K562 (cell line): ENCODE measurements around the gene ADAMTS14. TPM values are rescaled to one million over a fixed set of nuclear protein-coding genes. Genes with fewer than 3 reads are reported as not detected.

Source experiments
- CEBPZ ChIP-seq: fragments of 150-350 bp; IDR thresholded peaks from 2 replicates; pipeline ENCODE4 v1.6.1; 2014; ENCODE audit warnings: low read depth, mild to moderate bottlenecking, low read length, borderline replicate concordance
- TCF3 ChIP-seq: sonication (generic); formaldehyde crosslinking; IDR thresholded peaks from 2 replicates; pipeline ENCODE4 v1.4.0; 2020; ENCODE audit warnings: mild to moderate bottlenecking, missing genetic modification reagents
- ZNF436 ChIP-seq: fragments of 250-450, 450-650 bp; sonication (Bioruptor Pico); formaldehyde crosslinking; IDR thresholded peaks from 2 replicates; pipeline ENCODE4 v1.7.0; 2020; ENCODE audit warnings: mild to moderate bottlenecking
- polyA plus RNA-seq, 8 experiments: library from polyadenylated mRNA; depleted of rRNA in 4 of 8; stranded (reverse) in 5 of 8; unstranded in 3 of 8; fragments of >200 nt; fragmentation: Nextera tagmentation in 2 of 8; fragmentation: Illumina TruSeq in 1 of 8; extraction: Ambion mirVana in 2 of 8; extraction: Trizol in 1 of 8; gene quantifications; 2 replicates each; pipeline versions ENCODE4 v1.2.1 to v1.2.3, GENCODE V29; 2011 to 2014; ENCODE audit warnings: inconsistent platforms in 1 of 8, missing spikeins in 1 of 8
- total RNA-seq, 7 experiments: library from RNA; depleted of rRNA in 6 of 7; stranded (reverse); fragments of >200 nt in 6 of 7; fragmentation: Illumina TruSeq in 2 of 7; extraction: Trizol in 2 of 7; gene quantifications; 2 replicates each; pipeline versions ENCODE4 v1.2.1 to v1.2.3, GENCODE V29; 2011 to 2021; ENCODE audit warnings: low replicate concordance in 1 of 7
- TF ChIP-seq, protein P1 (sequence below), 2 experiments: fragments of 450-650 bp; IDR thresholded peaks; 2 replicates each; pipeline ENCODE4 v1.6.1; 2016
- TF ChIP-seq, protein P2 (sequence below): fragments of 450-650 bp; IDR thresholded peaks from 2 replicates; pipeline ENCODE4 v1.6.1; 2017; ENCODE audit warnings: antibody characterized with exemption, mild to moderate bottlenecking
- TF ChIP-seq, protein P3 (sequence below): fragments of 250-450 bp; sonication (Bioruptor Pico); IDR thresholded peaks from 2 replicates; pipeline ENCODE4 v1.8.0; 2021; ENCODE audit warnings: moderate library complexity, mild to moderate bottlenecking, inconsistent platforms

ADAMTS14 gene
- total and polyA plus RNA-seq, 9 of the 15 experiments (the other 6 are each of a cell fraction or from before 2014, with no cell fraction given) = 0.04 to 37.4 (median 15.9) TPM

GRCh38 chr10:70673929-70674559, 1.7 kb downstream of the ADAMTS14 start (continued):
- no peak for TF ChIP-seq CEBPZ
- TF ChIP-seq, protein P1, sequence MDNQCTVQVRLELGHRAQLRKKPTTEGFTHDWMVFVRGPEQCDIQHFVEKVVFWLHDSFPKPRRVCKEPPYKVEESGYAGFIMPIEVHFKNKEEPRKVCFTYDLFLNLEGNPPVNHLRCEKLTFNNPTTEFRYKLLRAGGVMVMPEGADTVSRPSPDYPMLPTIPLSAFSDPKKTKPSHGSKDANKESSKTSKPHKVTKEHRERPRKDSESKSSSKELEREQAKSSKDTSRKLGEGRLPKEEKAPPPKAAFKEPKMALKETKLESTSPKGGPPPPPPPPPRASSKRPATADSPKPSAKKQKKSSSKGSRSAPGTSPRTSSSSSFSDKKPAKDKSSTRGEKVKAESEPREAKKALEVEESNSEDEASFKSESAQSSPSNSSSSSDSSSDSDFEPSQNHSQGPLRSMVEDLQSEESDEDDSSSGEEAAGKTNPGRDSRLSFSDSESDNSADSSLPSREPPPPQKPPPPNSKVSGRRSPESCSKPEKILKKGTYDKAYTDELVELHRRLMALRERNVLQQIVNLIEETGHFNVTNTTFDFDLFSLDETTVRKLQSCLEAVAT (IDR thresholded peaks at IDR 0.05) = no peak
- TF ChIP-seq, protein P2, sequence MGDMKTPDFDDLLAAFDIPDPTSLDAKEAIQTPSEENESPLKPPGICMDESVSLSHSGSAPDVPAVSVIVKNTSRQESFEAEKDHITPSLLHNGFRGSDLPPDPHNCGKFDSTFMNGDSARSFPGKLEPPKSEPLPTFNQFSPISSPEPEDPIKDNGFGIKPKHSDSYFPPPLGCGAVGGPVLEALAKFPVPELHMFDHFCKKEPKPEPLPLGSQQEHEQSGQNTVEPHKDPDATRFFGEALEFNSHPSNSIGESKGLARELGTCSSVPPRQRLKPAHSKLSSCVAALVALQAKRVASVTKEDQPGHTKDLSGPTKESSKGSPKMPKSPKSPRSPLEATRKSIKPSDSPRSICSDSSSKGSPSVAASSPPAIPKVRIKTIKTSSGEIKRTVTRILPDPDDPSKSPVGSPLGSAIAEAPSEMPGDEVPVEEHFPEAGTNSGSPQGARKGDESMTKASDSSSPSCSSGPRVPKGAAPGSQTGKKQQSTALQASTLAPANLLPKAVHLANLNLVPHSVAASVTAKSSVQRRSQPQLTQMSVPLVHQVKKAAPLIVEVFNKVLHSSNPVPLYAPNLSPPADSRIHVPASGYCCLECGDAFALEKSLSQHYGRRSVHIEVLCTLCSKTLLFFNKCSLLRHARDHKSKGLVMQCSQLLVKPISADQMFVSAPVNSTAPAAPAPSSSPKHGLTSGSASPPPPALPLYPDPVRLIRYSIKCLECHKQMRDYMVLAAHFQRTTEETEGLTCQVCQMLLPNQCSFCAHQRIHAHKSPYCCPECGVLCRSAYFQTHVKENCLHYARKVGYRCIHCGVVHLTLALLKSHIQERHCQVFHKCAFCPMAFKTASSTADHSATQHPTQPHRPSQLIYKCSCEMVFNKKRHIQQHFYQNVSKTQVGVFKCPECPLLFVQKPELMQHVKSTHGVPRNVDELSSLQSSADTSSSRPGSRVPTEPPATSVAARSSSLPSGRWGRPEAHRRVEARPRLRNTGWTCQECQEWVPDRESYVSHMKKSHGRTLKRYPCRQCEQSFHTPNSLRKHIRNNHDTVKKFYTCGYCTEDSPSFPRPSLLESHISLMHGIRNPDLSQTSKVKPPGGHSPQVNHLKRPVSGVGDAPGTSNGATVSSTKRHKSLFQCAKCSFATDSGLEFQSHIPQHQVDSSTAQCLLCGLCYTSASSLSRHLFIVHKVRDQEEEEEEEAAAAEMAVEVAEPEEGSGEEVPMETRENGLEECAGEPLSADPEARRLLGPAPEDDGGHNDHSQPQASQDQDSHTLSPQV = no peak
- TF ChIP-seq ZNF436 (CRISPR knock-in tag) = no peak
- TF ChIP-seq, protein P3, sequence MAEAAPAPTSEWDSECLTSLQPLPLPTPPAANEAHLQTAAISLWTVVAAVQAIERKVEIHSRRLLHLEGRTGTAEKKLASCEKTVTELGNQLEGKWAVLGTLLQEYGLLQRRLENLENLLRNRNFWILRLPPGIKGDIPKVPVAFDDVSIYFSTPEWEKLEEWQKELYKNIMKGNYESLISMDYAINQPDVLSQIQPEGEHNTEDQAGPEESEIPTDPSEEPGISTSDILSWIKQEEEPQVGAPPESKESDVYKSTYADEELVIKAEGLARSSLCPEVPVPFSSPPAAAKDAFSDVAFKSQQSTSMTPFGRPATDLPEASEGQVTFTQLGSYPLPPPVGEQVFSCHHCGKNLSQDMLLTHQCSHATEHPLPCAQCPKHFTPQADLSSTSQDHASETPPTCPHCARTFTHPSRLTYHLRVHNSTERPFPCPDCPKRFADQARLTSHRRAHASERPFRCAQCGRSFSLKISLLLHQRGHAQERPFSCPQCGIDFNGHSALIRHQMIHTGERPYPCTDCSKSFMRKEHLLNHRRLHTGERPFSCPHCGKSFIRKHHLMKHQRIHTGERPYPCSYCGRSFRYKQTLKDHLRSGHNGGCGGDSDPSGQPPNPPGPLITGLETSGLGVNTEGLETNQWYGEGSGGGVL (CRISPR knock-in tag) = no peak
- TF ChIP-seq TCF3 (CRISPR knock-in tag) = no peak
